GM08714 (cell line): ENCODE measurements around the gene NOL3.

Source experiments
- H3K4me3 ChIP-seq: fragments of 200-500 bp; sonication (Bioruptor generic); 2 replicates; pipeline ENCODE4 v1.5.1; 2014; ENCODE audit warnings: mild to moderate bottlenecking, low read length, inconsistent platforms
- ZNF274 ChIP-seq: IDR thresholded peaks from 2 replicates; pipeline ENCODE4 v1.6.1; 2012; ENCODE audit warnings: mild to moderate bottlenecking, low read depth, low read length

The NOL3 gene

DNA sequence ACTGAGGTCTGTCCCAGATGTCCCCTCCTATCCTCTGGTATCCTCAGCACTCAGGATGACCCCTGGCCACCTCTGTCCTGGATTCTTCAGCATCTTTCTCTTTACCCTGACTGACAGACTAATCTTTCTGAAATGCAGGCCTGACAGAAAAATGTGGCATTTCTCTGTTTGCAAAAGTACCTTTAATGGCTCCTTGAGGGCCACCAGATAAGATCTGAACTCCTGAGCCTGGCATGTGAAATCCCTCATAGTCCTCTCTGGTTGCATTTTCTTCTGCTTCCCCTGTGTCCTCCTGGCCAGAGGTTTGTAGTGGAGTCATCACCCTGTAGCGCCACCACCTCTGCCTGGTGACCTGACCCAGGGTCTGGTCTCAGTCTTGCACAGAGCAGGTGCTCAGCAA lies 26.5 kb downstream of the NOL3 start:
- TF ChIP-seq ZNF274 = no peak
- no peak overlapping the region for H3K4me3 ChIP-seq

DNA sequence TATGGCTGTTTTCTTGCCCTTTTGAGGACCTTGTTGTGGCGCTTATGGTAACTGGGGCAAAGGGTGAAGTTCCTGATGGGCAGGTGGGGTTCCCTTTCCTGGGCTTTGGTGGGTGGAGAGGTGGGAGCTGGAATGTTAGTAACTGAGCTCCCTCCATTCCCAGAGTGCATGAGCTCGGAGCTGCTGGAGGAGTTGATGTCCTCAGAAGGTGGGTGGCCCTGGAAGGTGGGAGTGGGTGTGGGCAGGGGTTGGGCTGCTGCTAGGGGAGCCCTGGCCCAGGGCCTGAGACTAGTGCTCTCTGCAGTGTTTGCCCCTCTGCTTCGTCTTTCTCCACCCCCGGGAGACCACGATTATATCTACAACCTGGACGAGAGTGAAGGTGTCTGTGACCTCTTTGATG lies 27.4 kb downstream of the NOL3 start:
- no peak for TF ChIP-seq ZNF274
- H3K4me3 ChIP-seq = no peak overlapping the region

DNA sequence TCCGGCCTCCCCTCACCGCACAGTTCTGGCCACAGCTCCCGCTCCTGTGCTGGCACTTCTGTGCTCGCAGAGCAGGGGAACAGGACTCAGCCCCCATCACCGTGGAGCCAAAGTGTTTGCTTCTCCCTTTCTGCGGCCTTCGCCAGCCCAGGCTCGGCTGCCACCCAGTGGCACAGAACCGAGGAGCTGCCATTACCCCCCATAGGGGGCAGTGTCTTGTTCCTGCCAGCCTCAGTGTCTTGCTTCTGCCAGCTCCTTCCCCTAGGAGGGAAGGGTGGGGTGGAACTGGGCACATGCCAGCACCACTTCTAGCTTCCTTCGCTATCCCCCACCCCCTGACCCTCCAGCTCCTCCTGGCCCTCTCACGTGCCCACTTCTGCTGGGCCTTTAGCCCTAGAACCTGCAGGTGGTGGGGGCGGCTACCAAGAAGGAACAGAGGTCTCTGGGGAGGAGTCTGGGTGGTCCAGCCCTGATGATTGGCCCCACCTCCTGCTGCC lies 27.9 kb downstream of the NOL3 start:
- no peak overlapping the region for H3K4me3 ChIP-seq
- TF ChIP-seq ZNF274 = no peak

DNA sequence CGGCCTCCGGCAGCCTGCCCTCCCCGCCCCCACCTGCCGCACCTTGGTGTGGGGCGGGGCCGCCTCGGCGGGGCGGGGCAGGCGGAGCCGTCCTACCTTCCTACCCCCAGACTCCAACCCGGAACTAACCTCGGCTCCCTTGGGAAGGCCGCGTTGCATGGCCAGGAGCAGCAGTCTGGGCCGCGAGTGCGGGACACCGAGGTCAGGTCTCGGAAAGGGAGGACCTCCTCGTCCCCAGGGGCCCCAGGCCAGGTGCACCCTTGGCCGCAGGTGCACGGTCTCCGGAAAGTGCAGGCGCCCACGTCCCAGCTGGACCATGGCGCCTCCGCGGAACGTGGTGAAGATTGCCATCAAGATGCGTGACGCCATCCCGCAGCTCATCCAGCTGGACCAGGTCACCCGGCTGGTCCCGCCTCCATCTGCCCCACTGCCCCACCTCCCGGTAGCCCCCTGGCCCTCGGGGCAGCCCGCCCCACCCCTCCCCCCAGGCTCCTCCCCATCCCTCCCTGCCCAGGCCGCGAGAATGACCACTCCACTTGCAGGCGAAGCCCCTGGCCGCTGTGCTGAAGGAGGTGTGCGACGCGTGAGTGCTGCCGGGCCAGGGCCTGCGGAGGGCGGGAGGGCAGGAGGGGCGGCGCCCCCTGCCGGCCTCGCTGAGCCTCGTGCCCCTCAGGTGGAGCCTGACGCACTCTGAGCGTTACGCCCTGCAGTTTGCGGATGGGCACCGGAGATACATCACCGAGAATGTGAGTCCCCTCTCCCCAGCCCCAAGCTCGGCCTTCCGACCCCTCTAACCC lies 28.9 kb downstream of the NOL3 start, which contains the start of gene ELMO3:
ELMO3 (plus strand) TSS at position 121 of the 797 bp plus-strand sequence; CDS start at position 317, 196 bp downstream.
- no peak within 1 kb of the TSS for H3K4me3 ChIP-seq
- no peak for TF ChIP-seq ZNF274

DNA sequence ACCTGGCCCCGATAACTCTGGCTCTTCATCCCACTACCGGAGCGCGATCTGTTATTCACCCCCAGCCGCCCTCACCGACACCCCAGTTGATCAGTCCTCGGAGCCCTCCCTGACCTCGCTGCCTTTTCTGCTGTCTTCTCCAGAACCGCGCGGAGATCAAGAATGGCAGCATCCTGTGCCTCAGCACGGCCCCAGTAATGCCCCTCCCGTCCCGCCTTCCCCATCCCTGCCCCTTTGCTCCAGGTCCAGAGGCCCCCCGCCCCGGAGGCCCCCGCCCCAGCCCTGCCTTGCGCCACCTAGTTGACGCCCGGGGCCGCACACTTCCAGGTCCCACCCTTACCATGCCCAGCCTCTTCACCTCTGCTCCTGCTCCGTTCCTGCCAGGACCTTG lies 29.5 kb downstream of the NOL3 start:
- no peak overlapping the region for H3K4me3 ChIP-seq
- TF ChIP-seq ZNF274 = no peak

DNA sequence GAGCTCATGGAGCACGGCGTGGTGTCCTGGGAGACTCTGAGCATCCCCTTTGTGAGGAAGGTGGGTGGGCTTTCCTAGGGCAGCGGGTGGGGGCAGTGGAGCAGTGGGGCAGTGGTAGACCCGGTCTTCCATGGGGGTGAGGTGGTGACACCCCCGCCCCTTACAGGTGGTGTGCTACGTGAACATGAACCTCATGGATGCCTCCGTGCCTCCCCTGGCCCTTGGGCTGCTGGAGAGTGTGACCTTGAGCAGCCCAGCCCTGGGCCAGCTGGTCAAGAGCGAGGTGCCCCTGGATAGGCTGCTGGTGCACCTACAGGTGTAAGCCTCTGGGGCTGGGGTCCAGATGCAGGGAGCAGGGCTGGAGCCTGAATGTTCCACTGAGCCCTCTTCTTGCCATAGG lies 30.2 kb downstream of the NOL3 start:
- TF ChIP-seq ZNF274 = no peak
- H3K4me3 ChIP-seq = no peak overlapping the region

DNA sequence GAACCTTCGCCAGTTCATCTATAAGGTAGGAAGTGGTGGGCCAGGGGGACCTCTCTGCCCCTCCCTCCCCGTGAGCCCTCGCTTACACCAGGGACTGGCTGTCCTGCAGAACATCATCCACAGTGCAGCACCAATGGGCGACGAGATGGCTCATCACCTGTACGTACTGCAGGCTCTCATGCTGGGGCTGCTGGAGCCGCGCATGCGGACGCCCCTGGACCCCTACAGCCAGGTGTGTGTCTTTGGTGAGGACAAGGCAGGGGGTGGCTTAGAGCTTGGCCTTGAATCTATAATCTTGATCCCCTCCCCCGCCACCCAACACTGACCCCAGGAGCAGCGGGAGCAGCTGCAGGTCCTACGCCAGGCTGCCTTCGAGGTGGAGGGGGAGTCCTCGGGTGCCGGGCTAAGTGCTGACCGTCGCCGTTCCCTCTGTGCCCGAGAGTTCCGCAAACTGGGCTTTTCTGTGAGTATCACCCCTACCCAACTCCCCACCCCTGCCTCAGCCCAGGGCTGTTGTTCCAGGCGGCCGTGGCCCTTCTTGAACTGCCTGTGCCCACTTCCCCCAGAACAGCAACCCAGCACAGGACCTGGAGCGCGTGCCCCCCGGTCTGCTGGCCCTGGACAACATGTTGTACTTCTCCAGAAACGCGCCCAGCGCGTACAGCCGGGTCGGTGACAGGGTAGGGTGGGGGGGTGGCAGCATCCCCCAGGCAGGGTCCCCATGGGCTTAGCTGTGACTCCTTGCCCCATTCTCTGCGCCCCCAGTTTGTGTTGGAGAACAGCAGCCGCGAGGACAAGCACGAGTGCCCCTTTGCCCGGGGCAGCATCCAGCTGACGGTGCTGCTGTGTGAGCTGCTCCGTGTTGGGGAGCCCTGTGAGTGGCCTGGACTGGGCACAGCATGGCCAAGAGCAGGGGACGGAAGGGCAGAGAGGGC lies 31.3 kb downstream of the NOL3 start:
- no peak overlapping the region for H3K4me3 ChIP-seq
- TF ChIP-seq ZNF274 = no peak

DNA sequence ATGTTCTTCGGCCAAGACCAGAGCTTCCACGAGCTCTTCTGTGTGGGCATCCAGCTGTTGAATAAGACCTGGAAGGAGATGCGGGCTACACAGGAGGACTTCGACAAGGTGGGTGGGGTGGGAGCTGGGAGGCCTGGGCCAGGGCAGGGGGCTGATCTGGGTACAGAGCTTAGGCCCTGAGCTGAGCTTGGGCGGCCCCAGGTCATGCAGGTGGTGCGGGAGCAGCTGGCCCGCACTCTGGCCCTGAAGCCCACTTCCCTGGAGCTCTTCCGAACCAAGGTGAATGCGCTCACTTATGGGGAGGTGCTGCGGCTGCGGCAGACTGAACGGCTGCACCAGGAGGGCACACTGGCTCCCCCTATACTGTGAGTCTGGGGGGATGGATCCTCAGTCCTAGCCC lies 32.1 kb downstream of the NOL3 start:
- H3K4me3 ChIP-seq = no peak overlapping the region
- TF ChIP-seq ZNF274 = no peak

DNA sequence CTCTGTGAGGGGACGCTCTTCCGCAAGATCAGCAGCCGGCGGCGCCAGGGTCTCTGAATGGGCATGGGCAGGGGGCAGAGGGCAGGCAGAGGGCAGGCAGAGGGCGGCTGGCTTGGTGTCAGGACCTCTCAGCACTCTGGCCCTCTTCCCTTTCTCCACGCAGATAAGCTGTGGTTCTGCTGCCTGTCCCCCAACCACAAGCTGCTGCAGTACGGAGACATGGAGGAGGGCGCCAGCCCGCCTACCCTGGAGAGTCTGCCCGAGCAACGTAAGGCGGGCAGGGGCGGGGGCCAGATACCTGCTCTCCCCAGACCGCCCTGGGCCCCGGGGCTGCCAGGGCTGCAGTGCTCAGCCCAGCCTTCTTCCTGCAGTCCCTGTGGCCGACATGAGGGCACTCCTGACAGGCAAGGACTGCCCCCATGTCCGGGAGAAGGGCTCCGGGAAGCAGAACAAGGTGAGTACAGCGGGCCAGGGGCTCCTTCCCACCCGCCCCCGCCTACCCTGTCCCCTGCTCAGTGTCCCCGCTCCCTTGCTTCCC lies 32.7 kb downstream of the NOL3 start:
- no peak for TF ChIP-seq ZNF274
- no peak overlapping the region for H3K4me3 ChIP-seq

DNA sequence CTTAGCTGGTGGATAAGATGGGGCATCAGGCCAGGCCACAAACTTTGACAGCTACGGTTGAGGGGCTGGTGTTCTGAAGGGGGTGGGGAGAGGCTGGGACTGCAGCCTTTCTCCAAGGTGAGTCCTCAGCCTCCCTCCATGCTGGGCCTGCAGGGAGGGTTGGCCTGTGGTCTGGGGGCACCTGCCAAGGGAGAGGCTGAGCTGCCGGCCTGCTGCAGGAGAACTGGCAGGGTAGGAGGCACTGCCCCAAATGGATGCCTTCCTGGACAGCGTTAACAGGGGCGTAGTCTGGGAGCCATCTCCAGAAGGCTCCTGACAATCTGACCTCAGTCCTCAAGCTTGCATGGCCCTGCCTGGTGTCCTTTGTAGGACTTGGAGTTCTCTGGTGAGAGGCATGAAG lies 33.7 kb downstream of the NOL3 start:
- H3K4me3 ChIP-seq = no peak overlapping the region
- no peak for TF ChIP-seq ZNF274

DNA sequence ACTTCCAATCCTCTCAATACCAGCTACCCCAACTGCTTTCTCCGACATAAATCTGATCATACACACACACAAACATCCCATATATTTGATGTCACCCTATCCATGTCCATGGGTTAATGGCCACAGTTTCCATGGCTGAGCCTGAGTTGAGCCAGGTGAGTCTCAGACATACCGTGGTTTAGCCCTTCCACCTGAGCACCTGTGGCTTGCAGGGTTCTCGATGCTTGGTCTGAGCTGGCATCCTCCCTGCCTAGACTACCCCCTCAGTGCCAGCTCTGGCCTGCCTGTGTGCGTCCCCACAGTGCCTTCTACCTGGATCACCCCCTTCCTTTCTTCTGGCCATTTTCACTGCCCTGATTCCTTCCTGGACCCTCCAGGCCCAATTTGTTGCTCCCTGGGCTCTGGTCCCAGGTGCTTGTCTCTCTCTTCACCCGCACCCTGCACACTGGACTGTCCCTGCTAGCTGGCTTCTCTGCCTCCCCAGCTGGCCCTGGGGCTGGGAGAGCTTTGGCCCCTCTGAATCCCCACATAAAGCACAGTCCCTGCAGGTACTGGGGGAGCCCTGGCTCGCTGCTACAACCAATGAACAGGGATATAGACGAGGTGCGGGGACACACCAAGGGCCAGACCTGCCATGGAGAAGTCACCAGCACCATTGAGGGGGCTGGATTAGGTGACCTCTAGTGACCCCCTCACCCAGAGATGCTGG lies 35.9 kb downstream of the NOL3 start:
- no peak overlapping the region for H3K4me3 ChIP-seq
- TF ChIP-seq ZNF274 = no peak

DNA sequence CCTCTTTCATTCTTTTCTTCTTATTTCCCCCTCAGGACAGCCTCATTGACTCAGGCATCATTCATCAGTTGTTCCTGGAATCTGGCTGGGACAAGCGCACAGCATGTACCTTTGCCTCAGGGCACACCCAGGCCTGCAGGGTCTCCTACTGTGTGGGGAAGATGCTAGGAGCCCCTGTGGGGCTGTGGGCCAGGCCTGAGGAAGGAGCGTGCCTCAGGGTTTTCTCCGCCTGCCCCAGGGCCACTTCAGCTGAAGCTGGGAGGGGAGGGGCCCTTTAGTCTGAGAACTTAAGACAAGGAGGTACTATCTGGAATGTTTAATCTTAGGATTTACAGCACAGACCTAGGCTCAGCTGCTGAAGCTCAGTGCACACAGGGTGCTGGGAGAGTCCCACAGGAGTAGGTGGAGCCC lies 36.5 kb downstream of the NOL3 start:
- no peak for TF ChIP-seq ZNF274

DNA sequence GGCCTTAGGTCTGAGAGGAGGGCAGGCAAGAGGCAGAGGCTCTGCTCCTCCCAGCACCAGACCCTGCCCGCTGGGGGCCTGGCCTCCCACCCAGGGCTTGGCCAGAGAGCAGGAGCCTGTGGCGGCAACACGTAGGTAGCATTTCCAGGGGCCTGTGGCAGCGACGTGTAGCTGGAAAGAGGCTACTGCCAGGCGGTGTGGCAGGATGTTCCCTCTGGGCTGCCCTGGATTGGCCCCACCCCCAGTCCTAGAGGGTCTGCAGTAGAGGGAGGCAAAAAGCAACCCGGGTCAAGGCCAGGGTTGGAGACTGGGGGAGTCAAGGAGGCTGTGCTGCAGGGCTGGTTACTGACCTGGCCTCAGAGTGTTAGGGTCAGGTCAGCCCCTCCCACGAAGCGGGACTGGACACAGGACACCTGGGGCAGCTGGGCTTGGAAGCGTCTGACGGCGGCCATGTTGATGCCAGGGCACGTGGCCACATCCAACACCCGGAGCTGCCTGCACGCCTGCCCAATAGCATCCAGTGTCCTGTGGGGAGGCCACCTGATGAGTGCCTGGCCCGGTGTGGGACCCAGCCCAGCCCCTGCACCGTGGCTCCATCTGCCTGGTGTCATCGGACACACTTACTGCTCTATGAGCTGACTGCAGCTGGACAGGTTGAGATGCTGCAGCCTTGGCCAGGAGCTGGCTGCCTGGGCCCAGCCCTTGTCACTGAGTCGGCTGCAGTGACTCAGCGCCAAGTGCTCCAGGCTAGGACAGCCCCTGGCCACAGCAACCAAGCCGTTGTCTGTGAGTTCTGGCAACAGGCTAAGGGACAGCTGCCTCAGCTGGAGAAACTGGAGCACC lies 37.1 kb downstream of the NOL3 start:
- no peak for TF ChIP-seq ZNF274
- no peak overlapping the region for H3K4me3 ChIP-seq

More for the DNA sequence above, 36.5 kb downstream of the NOL3 start:
- no peak overlapping the region for H3K4me3 ChIP-seq
